A673 (cell line): ENCODE results near the gene IMPG1. TPM values are rescaled to one million over a fixed set of nuclear protein-coding genes. Genes with fewer than 3 reads are reported as not detected.
"Not testable (repeated sequence)": the region's sequence is repeated elsewhere in the genome, so short reads cannot be mapped to it uniquely, and the experiment has no call there.

Experiments
- BruUV-seq: library from RNA; stranded (reverse); fragments of 400-500 nt; replicated peaks from 2 replicates; lab custom pipeline; 2021; lab: Mats Ljungman, UMichigan
- CTCF ChIA-PET: fragments of 300-600 bp; sonication (Branson Sonifier 250); formaldehyde crosslinking; loops from one replicate; lab custom pipeline; 2022; ENCODE audit warnings: antibody characterized with exemption; lab: Charles Lee
- POLR2A ChIA-PET: fragments of 300-600 bp; sonication (Branson Sonifier 250); formaldehyde crosslinking; loops from one replicate; lab custom pipeline; 2022; ENCODE audit warnings: antibody characterized with exemption; ENCODE audit not compliant: low non-redundant PET; lab: Charles Lee
- DNase-seq: peaks from one replicate; pipeline ENCODE4 v3.0.0-alpha.2; 2015; ENCODE audit warnings: low spot score
- H3K27ac ChIP-seq: fragments of 200-600 bp; sonication (generic); 2 replicates; pipeline ENCODE4 v1.5.1; 2016; ENCODE audit warnings: mixed run types, low read depth, mild to moderate bottlenecking, mixed read lengths, antibody characterized with exemption, low read length; ENCODE audit not compliant: poor library complexity, severe bottlenecking
- H3K27me3 ChIP-seq: fragments of 200-600 bp; sonication (generic); replicated peaks from 2 replicates; pipeline ENCODE4 v1.6.1; 2017; ENCODE audit warnings: mixed run types, low read depth, mild to moderate bottlenecking, mixed read lengths, antibody characterized with exemption, low read length; ENCODE audit not compliant: insufficient read depth, poor library complexity
- H3K36me3 ChIP-seq: fragments of 200-600 bp; sonication (generic); 2 replicates; pipeline ENCODE4 v1.6.1; 2016; ENCODE audit warnings: mixed run types, mild to moderate bottlenecking, mixed read lengths, antibody characterized with exemption, low read length; ENCODE audit not compliant: insufficient read depth, poor library complexity, severe bottlenecking
- H3K4me1 ChIP-seq: fragments of 200-600 bp; sonication (generic); 2 replicates; pipeline ENCODE4 v1.6.1; 2017; ENCODE audit warnings: mixed run types, mild to moderate bottlenecking, mixed read lengths, antibody characterized with exemption, low read length; ENCODE audit not compliant: insufficient read depth, poor library complexity, severe bottlenecking
- H3K4me3 ChIP-seq: fragments of 200-600 bp; sonication (generic); 2 replicates; pipeline ENCODE4 v1.5.1; 2016; ENCODE audit warnings: low read depth, mixed run types, mild to moderate bottlenecking, mixed read lengths, low read length; ENCODE audit not compliant: poor library complexity, severe bottlenecking
- H3K9me3 ChIP-seq: fragments of 200-600 bp; sonication (generic); 2 replicates; pipeline ENCODE4 v1.6.1; 2016; ENCODE audit warnings: mixed run types, low read depth, mild to moderate bottlenecking, mixed read lengths, antibody characterized with exemption, low read length; ENCODE audit not compliant: poor library complexity, severe bottlenecking
- CTCF ChIP-seq: fragments of 300-800, 200-600 bp; sonication (generic); conservative IDR thresholded peaks from 2 replicates; pipeline ENCODE4 v1.5.1; 2017; ENCODE audit warnings: low read depth, mild to moderate bottlenecking, antibody characterized with exemption, low read length, moderate library complexity, mixed read lengths
- EZH2 ChIP-seq: fragments of 200-600 bp; sonication (generic); IDR thresholded peaks from 2 replicates; pipeline ENCODE4 v1.6.1; 2017; ENCODE audit warnings: borderline replicate concordance, low read depth, mild to moderate bottlenecking, mixed read lengths, antibody characterized with exemption, low read length; ENCODE audit not compliant: poor library complexity, severe bottlenecking
- intact Hi-C: fragments of 100-400 bp; cut with micrococcal nuclease; formaldehyde crosslinking; loops from one replicate; pipeline ENCODE4 v1.10.0; 2022; ENCODE audit not compliant: unreplicated experiment
- total RNA-seq: library from RNA; stranded (reverse); gene quantifications from 2 replicates; pipeline ENCODE4 v1.2.3, GENCODE V29; 2021

The IMPG1 gene
- total RNA-seq, 1 experiment from 2014 or later = not detected

- BruUV-seq = no TSS peak
- ChIA-PET POLR2A (no interaction called here), CTCF (no interaction called here)
- Histone ChIP-seq H3K36me3 (no peaks in the 10 kb centered on the region), H3K27me3 (no peaks in the 10 kb centered on the region), H3K4me1 (no peaks in the 10 kb centered on the region), H3K27ac (no peak overlapping the region), H3K9me3 (no peaks in the 10 kb centered on the region), H3K4me3 (no peak overlapping the region)
- intact Hi-C loops = no loop called here
- TF ChIP-seq CTCF (no peak), EZH2 (no peak)
- no peak for DNase-seq
Measured at GRCh38 chr6:75907444-75907843, 165.0 kb downstream of the IMPG1 start.

- H3K9me3 ChIP-seq = no peaks in the 10 kb centered on the region
- POLR2A ChIA-PET = no interaction called here
- CTCF ChIA-PET = no interaction called here
Measured at GRCh38 chr6:75906871-75907270, 165.6 kb downstream of the IMPG1 start.

GRCh38 chr6:75905129-75905528 is 167.3 kb downstream of the IMPG1 start:
- H3K4me1 ChIP-seq, H3K27me3 ChIP-seq, BruUV-seq, H3K9me3 ChIP-seq, H3K27ac ChIP-seq, H3K36me3 ChIP-seq, intact Hi-C loops, DNase-seq, CTCF ChIA-PET, H3K4me3 ChIP-seq, POLR2A ChIA-PET: not testable (repeated sequence)

More at GRCh38 chr6:75906871-75907270, 165.6 kb downstream of the IMPG1 start:
- intact Hi-C loops = no loop called here
- no TSS peak for BruUV-seq
- DNase-seq = no peak
- no peaks in the 10 kb centered on the region for H3K4me1 ChIP-seq
- TF ChIP-seq EZH2 (no peak), CTCF (no peak)
- H3K4me3 ChIP-seq = no peak overlapping the region
- no peak overlapping the region for H3K27ac ChIP-seq
- no peaks in the 10 kb centered on the region for H3K36me3 ChIP-seq
- no peaks in the 10 kb centered on the region for H3K27me3 ChIP-seq

- CTCF ChIA-PET, DNase-seq, H3K4me3 ChIP-seq, BruUV-seq, H3K4me1 ChIP-seq, intact Hi-C loops, H3K36me3 ChIP-seq, H3K27me3 ChIP-seq, H3K27ac ChIP-seq, H3K9me3 ChIP-seq, POLR2A ChIA-PET: not testable (repeated sequence)
Measured at GRCh38 chr6:75900216-75900615, 172.2 kb downstream of the IMPG1 start.
